Measurements from ENCODE around the gene PAK1. TPM values are rescaled to one million over a fixed set of nuclear protein-coding genes. Genes with fewer than 3 reads are reported as not detected.

PAK1 gene
- total RNA-seq, 1 donor from 2014 or later: 41.0 TPM

DNA sequence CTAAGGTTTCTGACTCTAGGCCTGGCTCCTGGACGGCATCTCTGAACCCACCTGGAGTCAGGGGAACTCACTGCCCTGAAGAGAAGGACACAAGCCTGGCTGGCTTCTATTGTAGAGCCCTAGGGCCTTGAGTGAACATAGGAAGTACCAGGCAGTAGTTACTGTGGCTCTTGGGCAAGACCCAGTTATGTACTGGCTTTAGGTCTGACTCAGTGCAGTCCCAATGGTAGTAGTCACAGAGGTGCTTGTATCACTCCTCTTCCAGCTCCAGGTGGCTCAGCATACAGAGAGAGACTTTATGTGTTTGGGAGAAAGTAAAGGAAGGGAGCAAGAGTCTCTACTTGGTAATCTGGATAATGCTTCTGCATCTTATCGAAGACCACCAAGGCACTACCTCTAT lies 13.9 kb upstream of the PAK1 start:
- no peak overlapping the region for H3K27ac ChIP-seq (ENCODE audit: low read depth, low read length)
- no peak overlapping the region for H3K4me2 ChIP-seq (ENCODE audit: low read length)
- H2AFZ ChIP-seq (ENCODE audit: low read depth, low read length): no peak overlapping the region
- H3K4me1 Mint-ChIP-seq (ENCODE audit: low read depth, unreplicated experiment): no peaks in the 10 kb centered on the region
- no peak for TF ChIP-seq EZH2 (IDR thresholded peaks at IDR 0.05; ENCODE audit: insufficient read depth, low read length)
- TF ChIP-seq, protein P1, sequence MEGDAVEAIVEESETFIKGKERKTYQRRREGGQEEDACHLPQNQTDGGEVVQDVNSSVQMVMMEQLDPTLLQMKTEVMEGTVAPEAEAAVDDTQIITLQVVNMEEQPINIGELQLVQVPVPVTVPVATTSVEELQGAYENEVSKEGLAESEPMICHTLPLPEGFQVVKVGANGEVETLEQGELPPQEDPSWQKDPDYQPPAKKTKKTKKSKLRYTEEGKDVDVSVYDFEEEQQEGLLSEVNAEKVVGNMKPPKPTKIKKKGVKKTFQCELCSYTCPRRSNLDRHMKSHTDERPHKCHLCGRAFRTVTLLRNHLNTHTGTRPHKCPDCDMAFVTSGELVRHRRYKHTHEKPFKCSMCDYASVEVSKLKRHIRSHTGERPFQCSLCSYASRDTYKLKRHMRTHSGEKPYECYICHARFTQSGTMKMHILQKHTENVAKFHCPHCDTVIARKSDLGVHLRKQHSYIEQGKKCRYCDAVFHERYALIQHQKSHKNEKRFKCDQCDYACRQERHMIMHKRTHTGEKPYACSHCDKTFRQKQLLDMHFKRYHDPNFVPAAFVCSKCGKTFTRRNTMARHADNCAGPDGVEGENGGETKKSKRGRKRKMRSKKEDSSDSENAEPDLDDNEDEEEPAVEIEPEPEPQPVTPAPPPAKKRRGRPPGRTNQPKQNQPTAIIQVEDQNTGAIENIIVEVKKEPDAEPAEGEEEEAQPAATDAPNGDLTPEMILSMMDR (IDR thresholded peaks at IDR 0.05; ENCODE audit: insufficient read depth, low read depth, low read length): no peak
- no peaks in the 10 kb centered on the region for H3K36me3 Mint-ChIP-seq (ENCODE audit: low read depth, unreplicated experiment)
- H3K9ac ChIP-seq (ENCODE audit: low read length): no peak overlapping the region
- FAIRE-seq (no peak), DNase-seq (ENCODE audit: low read depth) (no peak)
- H3K9me3 Mint-ChIP-seq (ENCODE audit: unreplicated experiment): peaks cover 2% of the 10 kb centered on the region
- no peaks in the 10 kb centered on the region for H4K20me1 ChIP-seq (ENCODE audit: insufficient read depth, low read length)
- no peak overlapping the region for H3K4me3 ChIP-seq (ENCODE audit: insufficient read depth, low read depth, low read length)
- H3K4me3 Mint-ChIP-seq (ENCODE audit: unreplicated experiment): no peak overlapping the region
- no peak overlapping the region for H3K27ac Mint-ChIP-seq (ENCODE audit: unreplicated experiment)
- H3K79me2 ChIP-seq (ENCODE audit: insufficient read depth, low read length): no peaks in the 10 kb centered on the region
- no peaks in the 10 kb centered on the region for H3K36me3 ChIP-seq (ENCODE audit: insufficient read depth, low read length)
- H3K27me3 ChIP-seq (ENCODE audit: insufficient read depth, low read length): peaks cover 4% of the 10 kb centered on the region
- no peaks in the 10 kb centered on the region for H3K4me1 ChIP-seq (ENCODE audit: insufficient read depth, low read length)
- no peaks in the 10 kb centered on the region for H3K9me3 ChIP-seq (ENCODE audit: insufficient read depth, low read depth, low read length)
- peaks cover 2% of the 10 kb centered on the region for H3K27me3 Mint-ChIP-seq (ENCODE audit: low read depth, unreplicated experiment)

DNA sequence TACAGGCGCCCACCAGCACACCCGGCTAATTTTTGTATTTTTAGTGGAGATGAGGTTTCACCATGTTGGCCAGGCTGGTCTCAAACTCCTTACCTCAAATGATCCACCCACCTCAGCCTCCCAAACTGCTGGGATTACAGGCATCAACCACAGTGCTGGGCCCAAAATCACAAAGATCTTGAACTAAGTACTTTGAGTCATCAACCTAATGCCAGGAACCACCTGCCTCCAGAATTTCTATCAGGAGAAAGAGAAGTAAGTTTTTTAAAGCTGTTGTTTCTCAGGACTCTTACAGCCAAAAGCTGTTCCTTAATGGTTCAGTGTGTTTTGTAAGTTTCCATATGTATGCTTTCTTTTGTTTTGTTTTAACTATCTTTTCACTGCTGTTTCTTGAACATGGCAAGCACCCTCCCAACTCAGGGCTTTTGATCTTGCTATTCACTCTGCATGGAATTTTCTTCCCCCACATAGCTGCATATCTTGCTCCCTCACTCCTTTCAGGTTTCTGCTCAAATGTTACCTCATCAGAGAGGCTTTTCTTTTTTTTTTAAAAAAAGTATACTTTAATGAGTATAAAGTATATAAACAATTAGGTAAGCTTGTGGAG lies 6.0 kb upstream of the PAK1 start:
- Histone ChIP-seq H3K9me3 (ENCODE audit: insufficient read depth, low read depth, low read length) (no peaks in the 10 kb centered on the region), H4K20me1 (ENCODE audit: insufficient read depth, low read length) (no peaks in the 10 kb centered on the region), H3K27me3 (ENCODE audit: insufficient read depth, low read length) (peaks cover 3% of the 10 kb centered on the region), H3K4me3 (ENCODE audit: insufficient read depth, low read depth, low read length) (no peak overlapping the region), H3K4me2 (ENCODE audit: low read length) (no peak overlapping the region), H3K79me2 (ENCODE audit: insufficient read depth, low read length) (no peaks in the 10 kb centered on the region), H3K9ac (ENCODE audit: low read length) (no peak overlapping the region), H3K4me1 (ENCODE audit: insufficient read depth, low read length) (no peaks in the 10 kb centered on the region), H2AFZ (ENCODE audit: low read depth, low read length) (no peak overlapping the region), H3K36me3 (ENCODE audit: insufficient read depth, low read length) (no peaks in the 10 kb centered on the region), H3K27ac (ENCODE audit: low read depth, low read length) (no peak overlapping the region)
- Mint-ChIP-seq H3K4me1 (ENCODE audit: low read depth, unreplicated experiment) (peaks cover 4% of the 10 kb centered on the region), H3K27me3 (ENCODE audit: low read depth, unreplicated experiment) (no peaks in the 10 kb centered on the region), H3K36me3 (ENCODE audit: low read depth, unreplicated experiment) (no peaks in the 10 kb centered on the region), H3K27ac (ENCODE audit: unreplicated experiment) (no peak overlapping the region), H3K9me3 (ENCODE audit: unreplicated experiment) (no peaks in the 10 kb centered on the region), H3K4me3 (ENCODE audit: unreplicated experiment) (no peak overlapping the region)
- TF ChIP-seq, protein P1 (IDR thresholded peaks at IDR 0.05; ENCODE audit: insufficient read depth, low read depth, low read length): no peak
- TF ChIP-seq EZH2 (IDR thresholded peaks at IDR 0.05; ENCODE audit: insufficient read depth, low read length): no peak
- FAIRE-seq: no peak
- no peak for DNase-seq (ENCODE audit: low read depth)

DNA sequence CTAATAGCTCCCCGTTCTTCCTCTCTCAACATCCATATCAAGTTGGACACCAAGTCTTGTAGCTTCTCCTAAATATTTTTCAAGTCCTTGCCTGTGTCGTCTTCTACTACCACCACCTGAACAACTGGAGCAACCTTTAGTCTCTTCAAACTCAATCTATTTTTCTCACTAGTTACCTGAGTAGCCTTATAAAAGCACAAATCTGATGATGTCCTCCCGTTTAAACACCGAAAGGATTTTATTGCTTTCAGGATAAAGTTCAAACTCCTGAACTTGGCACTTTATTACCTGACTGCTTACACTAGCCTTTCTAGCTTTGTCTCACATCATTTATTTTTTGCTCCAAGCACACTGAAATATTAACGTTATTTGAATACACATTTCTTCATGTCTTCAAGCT lies 1.3 kb upstream of the PAK1 start:
- DNase-seq (ENCODE audit: low read depth) (no peak), FAIRE-seq (no peak)
- Histone ChIP-seq H3K9me3 (ENCODE audit: insufficient read depth, low read depth, low read length) (no peaks in the 10 kb centered on the region), H3K27me3 (ENCODE audit: insufficient read depth, low read length) (no peaks in the 10 kb centered on the region), H4K20me1 (ENCODE audit: insufficient read depth, low read length) (no peaks in the 10 kb centered on the region), H3K79me2 (ENCODE audit: insufficient read depth, low read length) (no peaks in the 10 kb centered on the region), H3K4me3 (ENCODE audit: insufficient read depth, low read depth, low read length) (no peak overlapping the region), H3K36me3 (ENCODE audit: insufficient read depth, low read length) (no peaks in the 10 kb centered on the region), H3K9ac (ENCODE audit: low read length) (no peak overlapping the region), H3K4me1 (ENCODE audit: insufficient read depth, low read length) (no peaks in the 10 kb centered on the region), H3K27ac (ENCODE audit: low read depth, low read length) (no peak overlapping the region), H3K4me2 (ENCODE audit: low read length) (no peak overlapping the region), H2AFZ (ENCODE audit: low read depth, low read length) (no peak overlapping the region)
- Mint-ChIP-seq H3K27ac (ENCODE audit: unreplicated experiment) (no peak overlapping the region), H3K9me3 (ENCODE audit: unreplicated experiment) (no peaks in the 10 kb centered on the region), H3K36me3 (ENCODE audit: low read depth, unreplicated experiment) (no peaks in the 10 kb centered on the region), H3K27me3 (ENCODE audit: low read depth, unreplicated experiment) (no peaks in the 10 kb centered on the region), H3K4me3 (ENCODE audit: unreplicated experiment) (no peak overlapping the region), H3K4me1 (ENCODE audit: low read depth, unreplicated experiment) (peaks cover 25% of the 10 kb centered on the region)
- no peak for TF ChIP-seq EZH2 (IDR thresholded peaks at IDR 0.05; ENCODE audit: insufficient read depth, low read length)
- TF ChIP-seq, protein P1 (IDR thresholded peaks at IDR 0.05; ENCODE audit: insufficient read depth, low read depth, low read length): no peak
